Astrocyte (in vitro differentiated cells and primary cell): ENCODE measurements around the gene TAS2R13. TPM values are rescaled to one million over a fixed set of nuclear protein-coding genes. Genes with fewer than 3 reads are reported as not detected.
A peak's percentile ranks its signal among the peaks of the same experiment; 100 is the strongest.

Experiments
- DNase-seq: peaks from one replicate; pipeline ENCODE4 v3.0.0-alpha.2; 2010; ENCODE audit warnings: low read depth
- FAIRE-seq: peaks from 2 replicates; lab custom pipeline; 2011; peaks lifted over from hg19 to GRCh38; lab: Jason Lieb, UNC
- H2AFZ ChIP-seq: 2 replicates; pipeline ENCODE4 v1.6.0; 2012; ENCODE audit warnings: low read depth, low read length, inconsistent platforms
- H3K27ac ChIP-seq: 2 replicates; pipeline ENCODE4 v1.5.1; 2011; ENCODE audit warnings: low read depth, low read length, inconsistent platforms
- H3K27me3 ChIP-seq: 2 replicates; pipeline ENCODE4 v1.6.0; 2011; ENCODE audit warnings: low read length, inconsistent platforms; ENCODE audit not compliant: insufficient read depth
- H3K36me3 ChIP-seq: 2 replicates; pipeline ENCODE4 v1.5.1; 2011; ENCODE audit warnings: low read length, inconsistent platforms; ENCODE audit not compliant: insufficient read depth
- H3K4me1 ChIP-seq: 2 replicates; pipeline ENCODE4 v1.5.1; 2011; ENCODE audit warnings: low read length, inconsistent platforms; ENCODE audit not compliant: insufficient read depth
- H3K4me2 ChIP-seq: 2 replicates; pipeline ENCODE4 v1.6.0; 2012; ENCODE audit warnings: low read length, inconsistent platforms
- H3K4me3 ChIP-seq: 2 replicates; pipeline ENCODE4 v1.5.1; 2011; ENCODE audit warnings: low read depth, mild to moderate bottlenecking, low read length, inconsistent platforms; ENCODE audit not compliant: insufficient read depth
- H3K79me2 ChIP-seq: 2 replicates; pipeline ENCODE4 v1.6.0; 2012; ENCODE audit warnings: mild to moderate bottlenecking, low read length, inconsistent platforms; ENCODE audit not compliant: insufficient read depth
- H3K9ac ChIP-seq: 2 replicates; pipeline ENCODE4 v1.6.0; 2012; ENCODE audit warnings: mild to moderate bottlenecking, low read length, inconsistent platforms
- H3K9me3 ChIP-seq: 2 replicates; pipeline ENCODE4 v1.5.1; 2012; ENCODE audit warnings: low read depth, mild to moderate bottlenecking, low read length, inconsistent platforms; ENCODE audit not compliant: insufficient read depth
- H4K20me1 ChIP-seq: 2 replicates; pipeline ENCODE4 v1.6.0; 2012; ENCODE audit warnings: low read length, inconsistent platforms; ENCODE audit not compliant: insufficient read depth
- H3K27ac Mint-ChIP-seq: one replicate; pipeline ENCODE4 v1.8.0; 2021; ENCODE audit warnings: mild to moderate bottlenecking, mixed read lengths; ENCODE audit not compliant: unreplicated experiment
- H3K27me3 Mint-ChIP-seq: one replicate; pipeline ENCODE4 v1.8.0; 2021; ENCODE audit warnings: low read depth, mixed read lengths; ENCODE audit not compliant: unreplicated experiment
- H3K36me3 Mint-ChIP-seq: one replicate; pipeline ENCODE4 v1.8.0; 2021; ENCODE audit warnings: low read depth, mixed read lengths; ENCODE audit not compliant: unreplicated experiment
- H3K4me1 Mint-ChIP-seq: one replicate; pipeline ENCODE4 v1.8.0; 2021; ENCODE audit warnings: low read depth, mixed read lengths; ENCODE audit not compliant: unreplicated experiment
- H3K4me3 Mint-ChIP-seq: one replicate; pipeline ENCODE4 v1.8.0; 2021; ENCODE audit warnings: mild to moderate bottlenecking, moderate library complexity, mixed read lengths; ENCODE audit not compliant: unreplicated experiment
- H3K9me3 Mint-ChIP-seq: one replicate; pipeline ENCODE4 v1.8.0; 2021; ENCODE audit warnings: mild to moderate bottlenecking, mixed read lengths; ENCODE audit not compliant: unreplicated experiment
- EZH2 ChIP-seq: IDR thresholded peaks from 2 replicates; pipeline ENCODE4 v1.6.1; 2012; ENCODE audit warnings: mild to moderate bottlenecking, low read length, inconsistent platforms; ENCODE audit not compliant: insufficient read depth
- total RNA-seq: library from RNA; stranded (reverse); gene quantifications from 2 replicates; pipeline ENCODE4 v1.2.1, GENCODE V29; 2021
- TF ChIP-seq, protein P1 (sequence below): IDR thresholded peaks from 2 replicates; pipeline ENCODE4 v1.5.1; 2011; ENCODE audit warnings: low read depth, mild to moderate bottlenecking, inconsistent platforms, low read length, moderate library complexity; ENCODE audit not compliant: insufficient read depth

Gene TAS2R13
- total RNA-seq, 1 donor from 2014 or later = 0.43 TPM

GRCh38 chr12:10936506-10936905 is 27.1 kb upstream of the TAS2R13 start:
- no peak overlapping the region for H3K4me3 Mint-ChIP-seq
- H3K4me1 Mint-ChIP-seq = peaks cover 16% of the 10 kb centered on the region
- DNase-seq = no peak
- Histone ChIP-seq H4K20me1 (no peaks in the 10 kb centered on the region), H3K9me3 (no peaks in the 10 kb centered on the region), H3K9ac (no peak overlapping the region), H3K79me2 (no peaks in the 10 kb centered on the region), H3K4me3 (no peak overlapping the region), H2AFZ (no peak overlapping the region), H3K27me3 (no peaks in the 10 kb centered on the region), H3K36me3 (no peaks in the 10 kb centered on the region), H3K4me2 (no peak overlapping the region), H3K27ac (no peak overlapping the region), H3K4me1 (peaks cover 6% of the 10 kb centered on the region)
- H3K27ac Mint-ChIP-seq = no peak overlapping the region
- H3K36me3 Mint-ChIP-seq = no peaks in the 10 kb centered on the region
- no peaks in the 10 kb centered on the region for H3K9me3 Mint-ChIP-seq
- FAIRE-seq = no peak
- no peaks in the 10 kb centered on the region for H3K27me3 Mint-ChIP-seq
- TF ChIP-seq, protein P1, sequence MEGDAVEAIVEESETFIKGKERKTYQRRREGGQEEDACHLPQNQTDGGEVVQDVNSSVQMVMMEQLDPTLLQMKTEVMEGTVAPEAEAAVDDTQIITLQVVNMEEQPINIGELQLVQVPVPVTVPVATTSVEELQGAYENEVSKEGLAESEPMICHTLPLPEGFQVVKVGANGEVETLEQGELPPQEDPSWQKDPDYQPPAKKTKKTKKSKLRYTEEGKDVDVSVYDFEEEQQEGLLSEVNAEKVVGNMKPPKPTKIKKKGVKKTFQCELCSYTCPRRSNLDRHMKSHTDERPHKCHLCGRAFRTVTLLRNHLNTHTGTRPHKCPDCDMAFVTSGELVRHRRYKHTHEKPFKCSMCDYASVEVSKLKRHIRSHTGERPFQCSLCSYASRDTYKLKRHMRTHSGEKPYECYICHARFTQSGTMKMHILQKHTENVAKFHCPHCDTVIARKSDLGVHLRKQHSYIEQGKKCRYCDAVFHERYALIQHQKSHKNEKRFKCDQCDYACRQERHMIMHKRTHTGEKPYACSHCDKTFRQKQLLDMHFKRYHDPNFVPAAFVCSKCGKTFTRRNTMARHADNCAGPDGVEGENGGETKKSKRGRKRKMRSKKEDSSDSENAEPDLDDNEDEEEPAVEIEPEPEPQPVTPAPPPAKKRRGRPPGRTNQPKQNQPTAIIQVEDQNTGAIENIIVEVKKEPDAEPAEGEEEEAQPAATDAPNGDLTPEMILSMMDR = no peak
- no peak for TF ChIP-seq EZH2

DNA sequence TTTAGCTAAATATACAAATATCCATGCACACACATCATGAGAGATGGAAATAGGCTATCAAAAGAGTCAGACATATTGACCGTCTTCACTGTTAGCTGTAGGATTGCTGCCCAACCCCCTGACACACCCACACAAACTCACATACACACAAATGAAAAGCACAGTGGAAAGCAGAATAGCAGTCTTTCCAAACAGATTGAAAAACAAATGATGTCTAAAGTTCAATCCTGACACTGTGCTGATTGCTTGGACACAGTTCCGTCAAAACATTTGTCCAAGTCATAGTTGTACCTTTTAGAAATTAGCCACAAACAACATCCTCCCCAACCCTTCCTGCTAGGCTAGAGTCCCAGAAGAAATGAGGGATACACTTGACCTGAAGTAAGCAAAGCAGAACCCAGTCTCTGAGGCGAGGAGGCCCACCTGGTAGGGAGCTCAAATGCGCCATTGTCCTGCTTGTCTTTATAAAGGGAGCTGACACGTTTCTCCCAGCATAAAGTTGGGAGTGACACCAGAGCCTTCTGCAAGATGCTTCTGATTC is 19.5 kb upstream of the TAS2R13 start, which contains the start of gene PRH2:
Gene PRH2 (plus strand): TSS at position 491 of the 541 bp plus-strand sequence. CDS start 38 bp downstream, at position 529.
- H3K36me3 ChIP-seq = no peaks in the 10 kb centered on the region
- no peak for FAIRE-seq
- H3K9ac ChIP-seq = no peak within 1 kb of the TSS
- DNase-seq = no peak
- no peak within 1 kb of the TSS for H2AFZ ChIP-seq
- H3K4me2 ChIP-seq = no peak within 1 kb of the TSS
- H3K79me2 ChIP-seq = no peaks in the 10 kb centered on the region
- H3K27me3 ChIP-seq = no peaks in the 10 kb centered on the region
- H3K27ac ChIP-seq = no peak within 1 kb of the TSS
- Mint-ChIP-seq H3K36me3 (peaks cover 7% of the 10 kb centered on the region), H3K4me3 (no peak within 1 kb of the TSS), H3K27ac (no peak within 1 kb of the TSS), H3K4me1 (no peaks in the 10 kb centered on the region), H3K27me3 (no peaks in the 10 kb centered on the region), H3K9me3 (no peaks in the 10 kb centered on the region)
- H3K4me3 ChIP-seq = no peak within 1 kb of the TSS
- H4K20me1 ChIP-seq = no peaks in the 10 kb centered on the region
- TF ChIP-seq, protein P1 = no peak
- TF ChIP-seq EZH2 = no peak
- no peaks in the 10 kb centered on the region for H3K9me3 ChIP-seq
- H3K4me1 ChIP-seq = no peaks in the 10 kb centered on the region

DNA sequence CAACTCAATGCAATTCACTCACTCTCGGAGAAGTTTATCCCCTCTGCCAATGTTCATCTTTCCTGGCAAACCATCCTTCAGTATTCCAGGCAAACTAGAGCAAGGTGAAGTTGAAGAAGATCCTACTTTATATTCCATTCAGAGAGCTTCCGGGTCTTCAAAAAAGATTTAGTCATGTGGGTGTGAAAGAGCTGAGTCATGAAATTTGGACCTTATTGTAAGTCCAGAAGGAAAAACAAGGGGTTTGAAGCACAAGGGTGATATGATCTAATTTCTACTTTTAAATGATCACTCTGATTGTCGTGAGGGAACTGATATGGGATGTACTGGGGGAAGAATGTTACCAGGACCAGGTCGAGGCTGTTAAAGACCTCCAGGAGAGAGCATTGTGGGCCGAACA is 16.9 kb upstream of the TAS2R13 start:
- Histone ChIP-seq H3K9ac (no peak overlapping the region), H3K4me3 (no peak overlapping the region), H3K27ac (no peak overlapping the region), H3K79me2 (no peaks in the 10 kb centered on the region), H3K4me2 (no peak overlapping the region), H3K4me1 (no peaks in the 10 kb centered on the region), H4K20me1 (no peaks in the 10 kb centered on the region), H3K36me3 (no peaks in the 10 kb centered on the region), H3K27me3 (no peaks in the 10 kb centered on the region), H2AFZ (no peak overlapping the region), H3K9me3 (no peaks in the 10 kb centered on the region)
- Mint-ChIP-seq H3K4me1 (no peaks in the 10 kb centered on the region), H3K27me3 (no peaks in the 10 kb centered on the region), H3K27ac (peak overlapping the region; percentile 22), H3K36me3 (peaks cover 7% of the 10 kb centered on the region), H3K4me3 (no peak overlapping the region), H3K9me3 (no peaks in the 10 kb centered on the region)
- TF ChIP-seq, protein P1 = no peak
- no peak for TF ChIP-seq EZH2
- FAIRE-seq (no peak), DNase-seq (no peak)
